Measurements from ENCODE around the gene TJP3. TPM values are rescaled to one million over a fixed set of nuclear protein-coding genes. Genes with fewer than 3 reads are reported as not detected.

TJP3 gene
- total and polyA plus RNA-seq, 4 donors: 18.4 to 57.8 (median 49.6) TPM

GRCh38 chr19:3674784-3675543 lies 33.2 kb upstream of the TJP3 start:
- H3K9me3 ChIP-seq (ENCODE audit: control insufficient read depth in 4 of 4, insufficient read depth in 3 of 4, low read length in 3 of 4): no peaks in the 10 kb centered on the region
- no peak overlapping the region for H3K9ac ChIP-seq (ENCODE audit: insufficient read depth in 1 of 2, low read length in 2 of 2)
- WGBS, 2 donors: 93 to 95% methylated on average over 13 of the region's 13 CpGs
- ATAC-seq (ENCODE audit: insufficient read depth, low FRiP score) (no peak), DNase-seq (no peak)
- H3K27me3 ChIP-seq (ENCODE audit: control insufficient read depth in 3 of 3, insufficient read depth in 3 of 3, low read length in 2 of 3): no peaks in the 10 kb centered on the region
- peaks cover 0 to 5% (median under 1%) of the 10 kb centered on the region in 4 donors for H3K36me3 ChIP-seq (ENCODE audit: control insufficient read depth in 4 of 4, insufficient read depth in 4 of 4, low read length in 4 of 4)
- no peak overlapping the region for H3K4me3 ChIP-seq
- no peak overlapping the region for H3K27ac ChIP-seq (ENCODE audit: low read depth in 1 of 2, low read length in 1 of 2)
- no peak for TF ChIP-seq CTCF (IDR thresholded peaks at IDR 0.05; ENCODE audit: control extremely low read depth, extremely low read depth)
- H3K4me1 ChIP-seq (ENCODE audit: control insufficient read depth in 5 of 5, insufficient read depth in 5 of 5, low read length in 5 of 5): peaks cover 0 to 24% (median 14%) of the 10 kb centered on the region in 5 donors

GRCh38 chr19:3678188-3678587 lies 30.0 kb upstream of the TJP3 start:
- peaks cover 0 to 6% (median under 1%) of the 10 kb centered on the region in 4 donors for H3K36me3 ChIP-seq (ENCODE audit: control insufficient read depth in 4 of 4, insufficient read depth in 4 of 4, low read length in 4 of 4)
- DNase-seq: no peak
- no peak for TF ChIP-seq CTCF (IDR thresholded peaks at IDR 0.05; ENCODE audit: control extremely low read depth, extremely low read depth)
- ATAC-seq (ENCODE audit: insufficient read depth, low FRiP score): no peak
- H3K27me3 ChIP-seq (ENCODE audit: control insufficient read depth in 3 of 3, insufficient read depth in 3 of 3, low read length in 2 of 3): no peaks in the 10 kb centered on the region
- 97 to 98% methylated on average over 3 of the region's 3 CpGs for WGBS, 2 donors
- no peaks in the 10 kb centered on the region for H3K9me3 ChIP-seq (ENCODE audit: control insufficient read depth in 4 of 4, insufficient read depth in 3 of 4, low read length in 3 of 4)
- peaks cover 0 to 3% (median 0%) of the 10 kb centered on the region in 5 donors for H3K4me1 ChIP-seq (ENCODE audit: control insufficient read depth in 5 of 5, insufficient read depth in 5 of 5, low read length in 5 of 5)
- H3K4me3 ChIP-seq: no peak overlapping the region
- H3K27ac ChIP-seq (ENCODE audit: low read depth in 1 of 2, low read length in 1 of 2): no peak overlapping the region
- no peak overlapping the region for H3K9ac ChIP-seq (ENCODE audit: insufficient read depth in 1 of 2, low read length in 2 of 2)

GRCh38 chr19:3679138-3679537 lies 29.0 kb upstream of the TJP3 start:
- TF ChIP-seq CTCF (IDR thresholded peaks at IDR 0.05; ENCODE audit: control extremely low read depth, extremely low read depth): no peak
- DNase-seq (no peak), ATAC-seq (ENCODE audit: insufficient read depth, low FRiP score) (no peak)
- 93% methylated on average over 12 of the region's 12 CpGs for WGBS, 2 donors
- H3K36me3 ChIP-seq (ENCODE audit: control insufficient read depth in 4 of 4, insufficient read depth in 4 of 4, low read length in 4 of 4): peaks cover 0 to 12% (median under 1%) of the 10 kb centered on the region in 4 donors
- no peak overlapping the region for H3K27ac ChIP-seq (ENCODE audit: low read depth in 1 of 2, low read length in 1 of 2)
- H3K4me1 ChIP-seq (ENCODE audit: control insufficient read depth in 5 of 5, insufficient read depth in 5 of 5, low read length in 5 of 5): peaks cover 0 to 7% (median 0%) of the 10 kb centered on the region in 5 donors
- H3K9ac ChIP-seq (ENCODE audit: insufficient read depth in 1 of 2, low read length in 2 of 2): no peak overlapping the region
- H3K9me3 ChIP-seq (ENCODE audit: control insufficient read depth in 4 of 4, insufficient read depth in 3 of 4, low read length in 3 of 4): peaks cover 0 to under 1% (median 0%) of the 10 kb centered on the region in 4 donors
- H3K4me3 ChIP-seq: no peak overlapping the region
- no peaks in the 10 kb centered on the region for H3K27me3 ChIP-seq (ENCODE audit: control insufficient read depth in 3 of 3, insufficient read depth in 3 of 3, low read length in 2 of 3)

Measured in lung (tissue), 12 donors.